IMR-90 (cell line): ENCODE results near the gene ZBTB25. TPM values are rescaled to one million over a fixed set of nuclear protein-coding genes. Genes with fewer than 3 reads are reported as not detected.

Experiments
- ATAC-seq: fragments of 200-7000 bp; cut with Tn5 transposase; 2 replicates; pipeline ENCODE4 v1.9.1; 2020; ENCODE audit warnings: low read depth, mild to moderate bottlenecking, moderate library complexity
- BruUV-seq: library from RNA; stranded (reverse); fragments of 400-500 nt; replicated peaks from 2 replicates; lab custom pipeline; 2021; lab: Mats Ljungman, UMichigan
- CTCF ChIA-PET: fragments of 300-600 bp; formaldehyde crosslinking; extraction: SDS; loops from one replicate; lab custom pipeline; 2021; ENCODE audit warnings: antibody characterized with exemption; lab: Yijun Ruan, JAX
- POLR2A ChIA-PET: fragments of 300-600 bp; sonication (Branson Sonifier 250); formaldehyde crosslinking; loops from one replicate; lab custom pipeline; 2022; ENCODE audit warnings: antibody characterized with exemption; ENCODE audit not compliant: unreplicated experiment; lab: Charles Lee
- DNase-seq: peaks from one replicate; pipeline ENCODE4 v3.0.0; 2013
- H2AFZ ChIP-seq: replicated peaks from 2 replicates; pipeline ENCODE3; 2013; ENCODE audit warnings: low read length, mild to moderate bottlenecking; ENCODE audit not compliant: poor library complexity
- H2AK5ac ChIP-seq: 2 replicates; pipeline ENCODE4 v1.6.1; 2013; ENCODE audit warnings: low read depth, low read length, inconsistent platforms
- H2AK9ac ChIP-seq: replicated peaks from 2 replicates; pipeline ENCODE3; 2013; ENCODE audit warnings: mild to moderate bottlenecking, low read depth, low read length, moderate library complexity; ENCODE audit not compliant: poor library complexity
- H2BK120ac ChIP-seq: 2 replicates; pipeline ENCODE4 v1.6.1; 2013; ENCODE audit warnings: low read depth, low read length, inconsistent platforms
- H2BK15ac ChIP-seq: 3 replicates; pipeline ENCODE4 v1.6.1; 2013; ENCODE audit warnings: low read depth, low read length, inconsistent platforms
- H2BK20ac ChIP-seq: 2 replicates; pipeline ENCODE4 v1.6.1; 2013; ENCODE audit warnings: low read depth, mild to moderate bottlenecking, inconsistent platforms, low read length, moderate library complexity
- H2BK5ac ChIP-seq: 2 replicates; pipeline ENCODE4 v1.6.1; 2013; ENCODE audit warnings: mild to moderate bottlenecking, low read depth, low read length, inconsistent platforms; ENCODE audit not compliant: poor library complexity, severe bottlenecking
- H3K14ac ChIP-seq: replicated peaks from 2 replicates; pipeline ENCODE4 v1.6.1; 2013; ENCODE audit warnings: low read depth, low read length, inconsistent platforms
- H3K18ac ChIP-seq: 2 replicates; pipeline ENCODE4 v1.6.1; 2013; ENCODE audit warnings: low read depth, low read length, control low read depth
- H3K23ac ChIP-seq: 2 replicates; pipeline ENCODE4 v1.6.1; 2013; ENCODE audit warnings: low read depth, low read length, inconsistent platforms
- H3K27ac ChIP-seq: 2 replicates; pipeline ENCODE4 v1.5.1; 2013; ENCODE audit warnings: mild to moderate bottlenecking, control low read depth, low read length; ENCODE audit not compliant: insufficient read depth
- H3K27me3 ChIP-seq: 2 replicates; pipeline ENCODE4 v1.6.1; 2013; ENCODE audit warnings: low read length; ENCODE audit not compliant: control insufficient read depth, insufficient read depth
- H3K36me3 ChIP-seq: 2 replicates; pipeline ENCODE4 v1.6.1; 2013; ENCODE audit warnings: low read length, mixed read lengths; ENCODE audit not compliant: control insufficient read depth, insufficient read depth
- H3K4ac ChIP-seq: 2 replicates; pipeline ENCODE4 v1.6.1; 2013; ENCODE audit warnings: low read depth, low read length, inconsistent platforms
- H3K4me1 ChIP-seq: 2 replicates; pipeline ENCODE4 v1.6.1; 2013; ENCODE audit warnings: low read length, mixed read lengths; ENCODE audit not compliant: control insufficient read depth, insufficient read depth
- H3K4me2 ChIP-seq: 2 replicates; pipeline ENCODE4 v1.6.1; 2013; ENCODE audit warnings: low read depth, mild to moderate bottlenecking, control low read depth, low read length, moderate library complexity
- H3K4me3 ChIP-seq: 2 replicates; pipeline ENCODE4 v1.5.1; 2013; ENCODE audit warnings: low read depth, mild to moderate bottlenecking, control low read depth, low read length, moderate library complexity; ENCODE audit not compliant: insufficient read depth
- H3K56ac ChIP-seq: 2 replicates; pipeline ENCODE4 v1.6.1; 2013; ENCODE audit warnings: low read length, inconsistent platforms; ENCODE audit not compliant: insufficient read depth; ENCODE audit errors: extremely low read depth
- H3K79me1 ChIP-seq, 2 experiments: 2 replicates each; pipeline ENCODE4 v1.6.1; 2013; ENCODE audit warnings: low read length in 2 of 2, inconsistent platforms in 1 of 2, low read depth in 1 of 2
- H3K9ac ChIP-seq: 2 replicates; pipeline ENCODE4 v1.6.1; 2013; ENCODE audit warnings: low read depth, low read length, control low read depth
- H3K9me1 ChIP-seq: 2 replicates; pipeline ENCODE4 v1.6.1; 2013; ENCODE audit warnings: low read length, inconsistent platforms; ENCODE audit not compliant: insufficient read depth
- H3K9me3 ChIP-seq: 2 replicates; pipeline ENCODE4 v1.6.1; 2013; ENCODE audit warnings: low read length; ENCODE audit not compliant: control insufficient read depth, insufficient read depth
- H4K20me1 ChIP-seq: 2 replicates; pipeline ENCODE4 v1.6.1; 2013; ENCODE audit warnings: low read length, inconsistent platforms; ENCODE audit not compliant: insufficient read depth
- H4K5ac ChIP-seq: 2 replicates; pipeline ENCODE4 v1.6.1; 2013; ENCODE audit warnings: mild to moderate bottlenecking, low read depth, low read length, control low read depth
- H4K8ac ChIP-seq, 2 experiments: 2 replicates each; pipeline ENCODE4 v1.6.1; 2013; ENCODE audit warnings: low read depth in 2 of 2, low read length in 2 of 2, control low read depth in 1 of 2, inconsistent platforms in 1 of 2
- H4K91ac ChIP-seq: 2 replicates; pipeline ENCODE4 v1.6.1; 2013; ENCODE audit warnings: low read depth, low read length, inconsistent platforms; ENCODE audit not compliant: insufficient read depth
- BHLHE40 ChIP-seq: fragments of 150-350 bp; IDR thresholded peaks from 2 replicates; pipeline ENCODE4 v1.6.1; 2016; ENCODE audit warnings: mild to moderate bottlenecking, low read depth, low read length
- CHD1 ChIP-seq: IDR thresholded peaks from 2 replicates; pipeline ENCODE4 v1.6.1; 2012; ENCODE audit warnings: low read depth, low read length, improper control_type of control experiment
- FOS ChIP-seq: fragments of 150-350 bp; IDR thresholded peaks from 2 replicates; pipeline ENCODE4 v1.6.1; 2016; ENCODE audit warnings: low read depth, low read length
- MAZ ChIP-seq: IDR thresholded peaks from 2 replicates; pipeline ENCODE4 v1.6.1; 2012; ENCODE audit warnings: low read depth, mild to moderate bottlenecking, low read length, improper control_type of control experiment, moderate library complexity, borderline replicate concordance
- NFE2L2 ChIP-seq: fragments of 150-350 bp; IDR thresholded peaks from 2 replicates; pipeline ENCODE4 v1.6.1; 2016; ENCODE audit warnings: low read depth, mild to moderate bottlenecking, low read length
- RAD21 ChIP-seq: IDR thresholded peaks from 2 replicates; pipeline ENCODE4 v1.6.1; 2012; ENCODE audit warnings: low read length, improper control_type of control experiment
- SMC3 ChIP-seq: fragments of 150-350 bp; IDR thresholded peaks from 2 replicates; pipeline ENCODE4 v1.6.1; 2016; ENCODE audit warnings: low read depth, mild to moderate bottlenecking, antibody characterized with exemption, low read length, moderate library complexity
- WGBS, 2 experiments: methylation state at CpG; one replicate each; pipeline versions ENCODE4 v1.1.5 to v1.1.7; 2013; ENCODE audit warnings: missing lambda C conversion rate in 2 of 2; ENCODE audit not compliant: insufficient read length in 1 of 2; ENCODE audit errors: extremely low coverage in 2 of 2; 5-methylcytosine and 5-hydroxymethylcytosine counted together
- dilution Hi-C: fragments of 300-500 bp; cut with HindIII; formaldehyde crosslinking; loops from one replicate; pipeline ENCODE4 v1.14.3; 2018; ENCODE audit warnings: low sequenced_read_pairs; ENCODE audit not compliant: unreplicated experiment
- in situ Hi-C: fragments of 300-500 bp; cut with MboI; formaldehyde crosslinking; loops from 3 replicates; pipeline ENCODE4 v1.14.3; 2019; ENCODE audit warnings: low sequenced_read_pairs, inconsistent platforms, mixed read lengths
- intact Hi-C: fragments of 100-400 bp; cut with micrococcal nuclease; formaldehyde crosslinking; loops from 2 replicates; pipeline ENCODE4 v1.10.0; 2022
- polyA plus RNA-seq, 3 experiments: library from polyadenylated mRNA; depleted of rRNA; stranded (reverse); fragments of >200 nt; gene quantifications; 2 replicates each; pipeline ENCODE4 v1.2.3, GENCODE V29; 2012; ENCODE audit warnings: low replicate concordance in 1 of 3
- total RNA-seq: library from RNA; depleted of rRNA; stranded (reverse); fragments of >200 nt; gene quantifications from 2 replicates; pipeline ENCODE4 v1.2.3, GENCODE V29; 2012

The ZBTB25 gene
- total and polyA plus RNA-seq, 2 of the 4 experiments (the other 2 are of a cell fraction): 4.4 to 6.6 TPM

DNA sequence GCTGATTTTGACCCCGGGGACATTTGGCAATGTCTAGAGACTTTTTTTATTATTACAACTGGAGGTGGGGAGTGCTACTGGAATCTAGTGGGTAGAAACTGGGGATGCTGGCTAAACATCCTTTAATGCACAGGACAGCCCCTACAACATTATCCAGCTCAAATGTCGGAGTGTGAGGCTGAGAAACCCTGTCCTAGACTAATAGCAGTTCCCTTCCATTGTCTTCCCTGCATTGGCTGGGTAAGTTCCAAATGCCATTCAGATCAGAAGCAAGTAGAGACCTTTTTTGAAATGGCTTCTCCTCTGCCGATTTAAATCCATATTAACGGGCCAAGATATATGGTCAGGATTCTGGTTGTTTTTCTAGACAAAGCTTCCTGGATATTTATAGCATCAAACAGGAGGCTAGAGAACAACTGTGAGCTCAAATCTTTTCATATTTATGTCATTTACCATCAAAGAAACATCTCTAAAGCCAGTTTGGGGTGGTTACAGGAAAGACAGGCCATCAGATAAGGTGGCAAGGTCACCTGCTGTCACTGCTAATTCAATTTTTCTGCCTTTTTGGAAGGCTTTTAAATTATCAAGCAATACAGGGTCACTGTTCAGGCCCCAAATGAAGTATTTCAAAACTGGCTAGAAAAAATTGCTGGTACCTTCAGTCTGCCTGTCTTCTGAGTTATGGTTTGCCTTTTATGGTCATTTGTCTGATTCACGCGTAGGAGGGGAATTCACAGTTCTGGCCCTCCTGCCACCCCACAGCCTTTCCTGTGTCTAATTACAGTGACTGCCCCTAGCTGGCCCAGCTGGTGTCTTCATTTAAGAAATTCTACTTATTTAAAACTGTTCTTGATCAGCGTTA lies 58.4 kb downstream of the ZBTB25 start:
- Histone ChIP-seq H2BK20ac (peak overlapping the region; percentile 91), H2AK5ac (peak overlapping the region; percentile 95), H2AFZ (peak overlapping the region; percentile 58), H4K20me1 (no peaks in the 10 kb centered on the region), H3K23ac (peak overlapping the region; percentile 96), H3K56ac (peak overlapping the region; percentile 84), H4K5ac (peak overlapping the region; percentile 92), H2BK120ac (peak overlapping the region; percentile 94), H3K18ac (peak overlapping the region; percentile 94), H3K9me3 (no peaks in the 10 kb centered on the region), H3K9me1 (peaks cover 12% of the 10 kb centered on the region), H3K14ac (peak overlapping the region; percentile 96), H3K9ac (peak overlapping the region; percentile 75), H3K27ac (peak overlapping the region; percentile 74), H3K4ac (peak overlapping the region; percentile 92), H3K4me3 (no peak overlapping the region), H3K4me2 (no peak overlapping the region), H2AK9ac (peak overlapping the region; percentile 88), H3K27me3 (no peaks in the 10 kb centered on the region), H4K8ac (peak overlapping the region; percentile 95), H4K91ac (peak overlapping the region; percentile 96), H3K79me1 (peaks cover 0 to 12% of the 10 kb centered on the region in 2 experiments; a peak in 1 of 4 replicates), H3K36me3 (peaks cover 25% of the 10 kb centered on the region), H2BK15ac (peak overlapping the region; percentile 98), H3K4me1 (peaks cover 8% of the 10 kb centered on the region; the same call in 1 of the 2 replicates), H2BK5ac (peak overlapping the region; percentile 99)
- DNase-seq (peak; percentile 77), ATAC-seq (peak; percentile 89)
- in situ Hi-C loops: no loop called here
- intact Hi-C loops: no loop called here
- no CpG with 5 or more reads among the region's 7 CpGs for WGBS, 2 experiments
- POLR2A ChIA-PET: no interaction called here
- TF ChIP-seq BHLHE40 (no peak), FOS (0 out of 2 replicates have a peak, but pooled peaks have one; percentile 8), SMC3 (no peak), NFE2L2 (no peak), RAD21 (no peak), MAZ (no peak), CHD1 (no peak)
- CTCF ChIA-PET: interaction anchor here (1.1 kb wide), 1 partner anchor 15 kb away, joined by 3 read pairs; no protein-coding TSS in a partner anchor
- no TSS peak for BruUV-seq
- dilution Hi-C loops: no loop called here
